ENCODE measurements around the gene BRCA2.
"Not testable (repeated sequence)": the region's sequence is repeated elsewhere in the genome, so short reads cannot be mapped to it uniquely, and the experiment has no call there.

The BRCA2 gene

DNA sequence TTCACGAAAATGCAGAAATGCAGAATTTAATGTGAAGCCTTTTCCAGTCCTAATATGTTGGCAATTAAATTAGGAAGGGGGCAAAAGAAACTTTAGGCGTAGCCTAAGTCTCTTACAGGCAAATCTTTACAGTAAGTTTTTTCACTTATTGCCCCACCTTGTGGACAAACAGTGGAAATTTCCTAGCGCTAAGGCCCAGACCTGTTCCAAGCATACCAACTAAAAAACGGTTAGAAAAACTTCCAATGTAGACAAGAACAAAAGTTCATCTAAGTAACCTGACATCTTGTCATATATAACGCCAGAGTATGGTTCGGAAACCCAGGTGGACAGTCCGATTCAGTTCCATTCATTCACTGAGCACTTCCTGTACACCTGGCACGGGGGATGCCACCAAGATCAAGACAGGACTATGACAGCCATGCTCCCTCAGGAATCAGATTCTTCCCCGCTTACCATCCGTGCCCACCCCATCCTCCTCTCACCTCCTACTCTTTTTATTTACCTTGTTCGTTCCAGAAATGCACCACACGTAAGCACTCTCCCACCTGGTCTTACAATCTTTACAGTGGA, 5.1 kb upstream of the BRCA2 start:
- peak; percentile 44 for DNase-seq (ENCODE audit: low spot score)

DNA sequence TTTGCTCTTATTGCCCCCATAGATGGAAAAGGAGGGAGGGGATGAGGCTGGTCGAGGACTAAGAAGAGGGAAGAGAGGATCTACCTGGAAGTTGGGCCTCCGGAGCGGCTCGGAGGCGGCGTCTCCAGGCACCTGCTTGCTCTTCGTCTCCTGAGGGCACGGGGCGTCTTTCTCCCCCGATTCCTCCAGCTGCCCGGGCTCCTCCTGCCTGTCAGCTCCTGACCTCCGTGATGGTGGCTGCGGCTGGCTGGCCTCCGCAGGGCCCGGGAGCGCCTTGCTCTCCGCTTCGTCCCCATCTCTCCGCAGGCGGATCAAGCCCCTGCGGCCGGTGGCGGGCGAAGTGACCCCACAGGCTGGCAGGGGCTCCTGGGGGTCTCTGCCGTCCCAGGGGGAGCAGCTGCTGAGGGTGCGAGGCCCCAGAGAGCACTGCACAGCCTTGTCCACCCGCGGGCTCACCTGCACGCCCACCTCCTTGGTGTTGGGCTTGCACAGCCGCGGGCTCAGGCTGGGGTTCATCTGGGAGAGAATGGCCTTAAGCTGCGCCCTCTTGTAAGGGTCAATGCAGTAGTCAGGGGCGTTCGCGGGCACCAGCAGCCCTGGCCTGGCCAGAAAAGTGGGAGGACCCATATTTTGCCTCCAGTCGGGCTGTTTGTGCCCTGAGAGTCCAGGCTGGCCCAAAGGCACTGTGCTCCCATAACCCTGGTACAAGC, 4.0 kb upstream of the BRCA2 start:
- no peak for DNase-seq (ENCODE audit: low spot score)

DNA sequence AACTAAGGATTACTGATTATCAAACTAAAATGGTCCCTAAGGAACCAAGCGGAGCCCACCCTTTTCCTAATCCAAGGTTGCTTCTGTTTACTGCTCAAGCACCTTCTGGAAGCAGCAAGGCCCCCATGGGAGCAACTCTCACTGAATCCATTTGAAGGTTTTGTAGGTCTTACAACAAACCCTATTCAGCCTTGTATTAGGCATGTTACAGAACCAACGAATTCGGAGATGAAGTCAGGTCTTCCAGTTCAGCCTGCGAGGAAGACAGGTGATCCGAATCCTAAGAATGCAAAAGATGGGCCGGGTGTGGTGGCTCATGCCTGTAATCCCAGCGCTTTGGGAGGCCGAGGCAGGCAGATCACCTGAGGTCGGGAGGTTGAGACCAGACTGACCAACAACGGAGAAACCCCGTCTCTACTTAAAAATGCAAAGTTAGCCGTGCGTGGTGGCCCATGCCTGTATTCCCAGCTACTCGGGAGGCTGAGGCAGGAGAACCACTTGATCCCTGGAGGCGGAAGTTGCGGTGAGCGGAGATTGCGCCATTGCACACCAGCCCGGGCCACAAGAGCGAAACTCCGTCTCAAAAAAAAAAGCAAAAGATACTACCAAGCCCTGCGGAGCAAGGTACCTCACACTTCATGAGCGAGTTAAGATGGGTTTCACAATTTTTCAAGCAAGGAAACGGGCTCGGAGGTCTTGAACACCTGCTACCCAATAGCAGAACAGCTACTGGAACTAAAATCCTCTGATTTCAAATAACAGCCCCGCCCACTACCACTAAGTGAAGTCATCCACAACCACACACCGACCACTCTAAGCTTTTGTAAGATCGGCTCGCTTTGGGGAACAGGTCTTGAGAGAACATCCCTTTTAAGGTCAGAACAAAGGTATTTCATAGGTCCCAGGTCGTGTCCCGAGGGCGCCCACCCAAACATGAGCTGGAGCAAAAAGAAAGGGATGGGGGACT, 754 bp upstream of the BRCA2 start:
- peak; percentile 46 for DNase-seq (ENCODE audit: low spot score)

DNA sequence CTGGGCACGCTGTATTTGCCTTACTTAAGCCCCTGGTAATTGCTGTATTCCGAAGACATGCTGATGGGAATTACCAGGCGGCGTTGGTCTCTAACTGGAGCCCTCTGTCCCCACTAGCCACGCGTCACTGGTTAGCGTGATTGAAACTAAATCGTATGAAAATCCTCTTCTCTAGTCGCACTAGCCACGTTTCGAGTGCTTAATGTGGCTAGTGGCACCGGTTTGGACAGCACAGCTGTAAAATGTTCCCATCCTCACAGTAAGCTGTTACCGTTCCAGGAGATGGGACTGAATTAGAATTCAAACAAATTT, 676 bp downstream of the BRCA2 start:
- no peak for DNase-seq (ENCODE audit: low spot score)

DNA sequence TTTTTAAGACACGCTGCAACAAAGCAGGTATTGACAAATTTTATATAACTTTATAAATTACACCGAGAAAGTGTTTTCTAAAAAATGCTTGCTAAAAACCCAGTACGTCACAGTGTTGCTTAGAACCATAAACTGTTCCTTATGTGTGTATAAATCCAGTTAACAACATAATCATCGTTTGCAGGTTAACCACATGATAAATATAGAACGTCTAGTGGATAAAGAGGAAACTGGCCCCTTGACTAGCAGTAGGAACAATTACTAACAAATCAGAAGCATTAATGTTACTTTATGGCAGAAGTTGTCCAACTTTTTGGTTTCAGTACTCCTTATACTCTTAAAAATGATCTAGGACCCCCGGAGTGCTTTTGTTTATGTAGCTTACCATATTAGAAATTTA, 1.2 kb downstream of the BRCA2 start:
- no peak for DNase-seq (ENCODE audit: low spot score)

DNA sequence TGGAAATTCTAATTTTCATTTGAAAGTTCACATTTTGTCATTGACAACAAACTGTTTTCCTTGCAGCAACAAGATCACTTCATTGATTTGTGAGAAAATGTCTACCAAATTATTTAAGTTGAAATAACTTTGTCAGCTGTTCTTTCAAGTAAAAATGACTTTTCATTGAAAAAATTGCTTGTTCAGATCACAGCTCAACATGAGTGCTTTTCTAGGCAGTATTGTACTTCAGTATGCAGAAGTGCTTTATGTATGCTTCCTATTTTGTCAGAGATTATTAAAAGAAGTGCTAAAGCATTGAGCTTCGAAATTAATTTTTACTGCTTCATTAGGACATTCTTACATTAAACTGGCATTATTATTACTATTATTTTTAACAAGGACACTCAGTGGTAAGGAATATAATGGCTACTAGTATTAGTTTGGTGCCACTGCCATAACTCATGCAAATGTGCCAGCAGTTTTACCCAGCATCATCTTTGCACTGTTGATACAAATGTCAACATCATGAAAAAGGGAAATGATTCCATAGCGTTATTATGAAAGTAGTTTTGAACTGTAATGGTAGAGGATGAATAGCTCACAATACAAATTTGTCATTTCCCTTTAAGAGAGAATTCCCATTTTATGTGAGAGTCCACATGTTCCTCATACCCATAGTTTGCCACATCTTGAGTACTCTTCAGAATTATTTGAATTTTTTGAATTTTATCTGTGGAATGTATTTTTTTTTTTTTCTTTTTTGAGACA, 2.6 kb downstream of the BRCA2 start:
- DNase-seq (ENCODE audit: low spot score): no peak

DNA sequence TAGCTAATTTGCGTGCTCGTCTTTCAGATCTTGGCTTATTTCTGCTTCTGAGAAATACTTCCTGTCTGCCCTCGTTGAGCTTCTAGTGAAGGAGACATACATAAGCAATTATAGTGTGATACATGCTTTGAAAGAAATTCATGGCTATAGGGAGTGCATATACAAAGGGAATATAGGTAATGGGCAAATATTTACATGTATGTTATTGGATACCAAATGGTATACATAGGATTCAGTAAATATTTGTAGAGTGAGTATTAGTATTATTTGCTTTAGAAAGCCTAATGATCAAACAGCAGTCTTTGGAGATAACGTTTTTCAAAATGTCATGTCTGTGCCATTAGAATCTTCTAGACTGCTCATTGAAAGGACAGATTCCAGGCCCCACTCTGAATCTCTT, 5.2 kb downstream of the BRCA2 start:
- DNase-seq (ENCODE audit: low spot score): no peak

DNA sequence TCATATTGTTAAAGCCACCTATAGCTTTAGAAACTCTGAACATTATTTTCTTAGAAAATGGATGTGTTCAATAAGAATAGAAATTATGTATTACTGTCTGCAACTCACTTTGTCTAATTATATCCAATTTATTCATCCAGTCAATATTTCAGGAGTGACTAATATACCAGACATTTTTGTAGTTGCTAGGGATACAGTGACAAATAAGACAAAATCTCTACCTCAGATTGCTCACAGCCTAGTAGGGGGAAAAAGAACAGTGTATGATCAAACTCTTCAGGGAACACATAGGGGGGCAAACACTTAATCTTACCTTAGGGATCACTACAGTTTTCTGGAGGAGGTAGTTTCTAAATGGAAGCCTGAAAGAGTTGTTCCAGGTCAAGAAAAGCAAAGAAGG, 8.6 kb downstream of the BRCA2 start:
- no peak for DNase-seq (ENCODE audit: low spot score)

DNA sequence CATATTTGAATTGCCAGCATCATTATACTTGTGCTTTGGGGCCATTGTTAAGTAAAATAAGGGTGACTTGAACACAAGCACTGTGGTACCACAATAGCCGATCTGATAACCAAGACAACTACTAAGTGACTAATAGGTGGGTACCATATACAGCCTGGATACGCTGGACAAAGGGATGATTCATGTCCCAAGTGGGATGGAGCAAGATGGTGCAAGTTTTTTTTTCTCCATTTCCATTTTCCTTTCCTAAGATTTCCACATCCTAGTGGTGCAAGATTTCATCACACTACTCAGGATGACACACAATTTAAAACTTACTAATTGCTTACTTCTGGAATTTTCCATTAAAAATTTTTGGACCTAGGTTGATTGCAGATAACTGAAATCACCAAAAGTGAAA, 15.1 kb downstream of the BRCA2 start:
- DNase-seq (ENCODE audit: low spot score): no peak

DNA sequence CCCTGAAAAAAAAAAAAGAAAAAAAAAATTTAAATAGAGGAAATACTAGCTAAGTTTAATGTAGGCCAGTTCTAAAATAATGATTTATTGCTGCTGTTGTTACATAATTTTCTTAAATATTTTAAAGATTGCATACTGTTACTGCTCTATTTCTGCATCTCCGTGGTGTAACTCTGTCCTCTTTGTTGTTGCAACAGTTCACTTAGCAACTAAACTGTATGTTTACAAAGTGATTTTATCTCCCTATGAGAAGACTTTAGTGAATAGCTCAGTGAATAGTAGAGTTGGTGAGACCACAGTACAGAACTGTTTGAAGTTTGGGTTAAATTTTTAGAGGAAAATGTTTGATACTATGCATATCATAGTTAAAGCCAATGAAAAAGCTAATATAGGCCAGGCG, 19.4 kb downstream of the BRCA2 start:
- DNase-seq (ENCODE audit: low spot score): no peak

DNA sequence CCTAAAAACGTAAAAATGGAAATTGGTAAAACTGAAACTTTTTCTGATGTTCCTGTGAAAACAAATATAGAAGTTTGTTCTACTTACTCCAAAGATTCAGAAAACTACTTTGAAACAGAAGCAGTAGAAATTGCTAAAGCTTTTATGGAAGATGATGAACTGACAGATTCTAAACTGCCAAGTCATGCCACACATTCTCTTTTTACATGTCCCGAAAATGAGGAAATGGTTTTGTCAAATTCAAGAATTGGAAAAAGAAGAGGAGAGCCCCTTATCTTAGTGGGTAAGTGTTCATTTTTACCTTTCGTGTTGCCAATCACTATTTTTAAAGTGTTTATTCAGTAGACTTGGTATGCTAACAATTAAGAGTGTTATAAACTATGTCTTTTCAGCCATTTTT, 25.6 kb downstream of the BRCA2 start:
- no peak for DNase-seq (ENCODE audit: low spot score)

DNA sequence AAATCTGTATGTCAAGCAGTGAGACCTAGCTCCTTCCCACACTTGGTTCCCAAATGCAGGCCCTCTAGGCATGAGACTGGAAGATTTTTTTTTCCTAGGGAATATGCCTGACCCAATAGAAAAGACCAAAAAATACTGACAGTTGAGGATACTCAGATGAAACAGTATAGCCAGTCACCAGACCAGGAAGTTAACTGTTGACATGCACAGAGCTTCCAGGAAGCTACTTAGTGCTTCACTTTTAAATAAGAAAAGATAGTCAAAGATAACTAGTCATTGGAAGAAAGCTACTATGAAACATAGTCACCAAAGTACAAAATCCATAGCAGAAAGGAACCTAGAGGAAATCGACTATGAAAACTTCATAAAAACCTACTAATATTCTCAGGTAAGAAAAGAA, 32.3 kb downstream of the BRCA2 start:
- no peak for DNase-seq (ENCODE audit: low spot score)

DNA sequence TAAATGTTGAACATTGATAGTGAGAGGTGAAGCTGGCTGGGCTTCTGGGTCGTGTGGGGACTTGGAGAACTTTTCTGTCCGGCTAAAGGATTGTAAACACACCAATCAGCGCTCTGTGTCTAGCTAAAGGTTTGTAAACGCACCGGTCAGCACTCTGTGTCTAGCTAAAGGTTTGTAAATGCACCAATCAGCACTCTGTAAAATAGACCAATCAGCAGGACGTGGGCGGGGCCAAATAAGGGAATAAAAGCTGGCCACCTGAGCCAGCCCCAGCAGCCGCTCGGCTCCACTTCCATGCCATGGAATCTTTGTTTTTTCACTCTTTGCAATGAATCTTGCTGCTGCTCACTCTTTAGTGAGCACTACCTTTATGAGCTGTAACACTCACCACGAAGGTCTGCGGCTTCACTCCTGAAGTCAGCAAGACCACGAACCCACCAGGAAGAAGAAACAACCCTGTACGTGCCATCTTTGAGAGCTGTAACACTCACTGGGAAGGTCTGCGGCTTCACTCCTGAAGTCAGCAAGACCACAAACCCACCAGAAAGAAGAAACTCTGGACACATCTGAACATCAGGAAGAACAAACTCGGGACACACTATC, 35.6 kb downstream of the BRCA2 start:
- not testable (repeated sequence) for DNase-seq (ENCODE audit: low spot score)

DNA sequence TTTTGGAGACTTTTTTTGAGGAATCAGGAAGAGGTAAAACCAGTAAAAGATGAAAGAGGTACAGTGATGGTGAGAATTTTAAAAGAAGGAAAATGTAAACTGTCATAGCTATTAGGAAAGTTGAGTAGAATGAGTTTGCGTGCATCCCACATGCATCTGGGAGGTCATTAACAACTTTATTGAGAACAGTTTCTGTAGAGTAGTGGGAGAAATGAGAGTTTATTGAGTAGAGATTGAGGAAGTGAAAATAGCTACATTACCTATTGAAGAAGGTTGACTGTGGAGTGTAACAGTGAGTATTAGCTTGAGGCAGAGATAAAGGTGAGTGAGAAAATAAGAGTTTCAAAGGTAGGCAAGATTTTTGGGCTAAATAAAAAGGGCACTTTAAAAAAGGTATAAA, 38.7 kb downstream of the BRCA2 start:
- DNase-seq (ENCODE audit: low spot score): no peak

DNA sequence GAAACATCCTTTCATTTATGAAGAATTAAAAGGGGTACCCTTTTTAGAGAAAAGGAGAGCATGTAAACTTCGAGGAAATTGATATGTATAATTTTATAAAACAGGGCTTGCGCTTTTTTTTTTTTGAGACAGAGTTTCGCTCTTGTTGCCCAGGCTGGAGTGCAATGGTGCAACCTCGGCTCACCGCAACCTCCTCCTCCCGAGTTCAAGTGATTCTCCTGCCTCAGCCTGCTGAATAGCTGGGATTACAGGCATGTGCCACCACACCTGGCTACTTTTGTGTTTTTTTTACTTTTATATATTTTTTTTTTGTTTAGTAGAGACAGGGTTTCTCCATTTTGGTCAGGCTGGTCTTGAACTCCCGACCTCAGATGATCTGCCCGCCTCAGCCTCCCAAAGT, 40.6 kb downstream of the BRCA2 start:
- not testable (repeated sequence) for DNase-seq (ENCODE audit: low spot score)

DNA sequence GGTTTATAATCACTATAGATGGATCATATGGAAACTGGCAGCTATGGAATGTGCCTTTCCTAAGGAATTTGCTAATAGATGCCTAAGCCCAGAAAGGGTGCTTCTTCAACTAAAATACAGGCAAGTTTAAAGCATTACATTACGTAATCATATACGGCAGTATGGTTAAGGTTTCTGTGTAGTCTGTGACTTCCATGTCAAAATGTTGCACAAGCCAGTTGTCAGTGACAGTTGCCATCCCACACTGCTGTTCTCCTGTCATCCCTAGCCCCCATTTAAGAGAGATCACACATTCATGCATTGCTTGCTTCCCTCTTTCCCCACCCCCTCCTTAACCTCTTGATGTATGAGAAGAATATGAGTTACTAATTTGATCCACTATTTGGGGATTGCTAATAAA, 47.3 kb downstream of the BRCA2 start:
- no peak for DNase-seq (ENCODE audit: low spot score)

DNA sequence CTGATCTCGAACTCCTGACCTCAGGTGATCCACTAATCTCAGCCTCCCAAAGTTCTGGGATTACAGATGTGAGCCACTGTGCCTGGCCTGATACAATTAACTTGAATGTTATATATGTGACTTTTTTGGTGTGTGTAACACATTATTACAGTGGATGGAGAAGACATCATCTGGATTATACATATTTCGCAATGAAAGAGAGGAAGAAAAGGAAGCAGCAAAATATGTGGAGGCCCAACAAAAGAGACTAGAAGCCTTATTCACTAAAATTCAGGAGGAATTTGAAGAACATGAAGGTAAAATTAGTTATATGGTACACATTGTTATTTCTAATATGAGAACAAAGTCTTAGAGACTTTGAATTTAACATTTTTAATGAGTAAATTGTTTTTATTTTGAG, 55.5 kb downstream of the BRCA2 start:
- no peak for DNase-seq (ENCODE audit: low spot score)

DNA sequence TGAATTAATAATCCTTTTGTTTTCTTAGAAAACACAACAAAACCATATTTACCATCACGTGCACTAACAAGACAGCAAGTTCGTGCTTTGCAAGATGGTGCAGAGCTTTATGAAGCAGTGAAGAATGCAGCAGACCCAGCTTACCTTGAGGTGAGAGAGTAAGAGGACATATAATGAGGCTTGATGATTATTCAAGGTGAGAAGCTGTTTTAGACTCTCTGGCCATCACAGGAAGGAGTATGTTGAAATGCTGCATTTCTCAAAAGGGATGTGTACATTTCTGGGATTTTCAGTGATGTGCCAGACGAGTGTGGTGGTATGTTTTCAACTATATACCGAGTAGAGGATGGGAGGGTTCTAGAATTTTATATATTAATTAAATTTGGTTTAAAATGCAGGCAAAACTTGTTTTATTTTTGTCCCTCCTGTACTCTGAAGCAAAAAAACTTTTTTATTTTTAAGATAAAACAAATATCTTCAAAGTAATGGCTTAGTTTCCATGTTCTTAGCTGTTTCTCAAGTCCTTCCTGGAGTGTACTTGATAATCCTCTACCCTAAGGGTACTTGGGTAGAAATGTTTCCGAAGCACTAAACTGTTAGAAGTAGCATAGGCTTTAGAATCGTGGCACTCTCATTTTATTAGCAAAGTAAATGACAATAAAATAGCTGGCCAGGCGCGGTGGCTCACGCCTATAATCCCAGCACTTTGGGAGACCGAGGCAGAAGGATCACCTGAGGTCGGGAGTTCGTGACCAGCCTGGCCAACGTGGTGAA, 61.5 kb downstream of the BRCA2 start:
- no peak for DNase-seq (ENCODE audit: low spot score)

DNA sequence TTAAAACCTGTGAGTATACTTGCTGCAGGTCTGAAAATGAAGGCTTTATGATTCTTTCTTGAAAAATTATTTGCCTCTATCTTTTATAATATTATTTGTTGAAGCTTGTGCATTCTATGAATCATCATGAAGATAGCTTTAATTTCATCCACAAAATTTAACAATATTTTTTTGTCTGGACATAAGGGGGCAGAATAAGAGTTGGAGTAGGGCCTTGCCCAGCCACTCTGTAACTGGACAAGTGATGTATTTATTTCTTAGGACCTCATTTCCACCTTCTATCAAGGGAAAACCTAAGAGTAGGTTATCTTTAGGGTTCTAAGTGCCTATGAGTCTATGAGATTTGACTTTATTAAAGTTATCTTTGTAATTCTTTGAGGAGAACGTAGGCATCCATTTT, 62.7 kb downstream of the BRCA2 start:
- DNase-seq (ENCODE audit: low spot score): no peak

DNA sequence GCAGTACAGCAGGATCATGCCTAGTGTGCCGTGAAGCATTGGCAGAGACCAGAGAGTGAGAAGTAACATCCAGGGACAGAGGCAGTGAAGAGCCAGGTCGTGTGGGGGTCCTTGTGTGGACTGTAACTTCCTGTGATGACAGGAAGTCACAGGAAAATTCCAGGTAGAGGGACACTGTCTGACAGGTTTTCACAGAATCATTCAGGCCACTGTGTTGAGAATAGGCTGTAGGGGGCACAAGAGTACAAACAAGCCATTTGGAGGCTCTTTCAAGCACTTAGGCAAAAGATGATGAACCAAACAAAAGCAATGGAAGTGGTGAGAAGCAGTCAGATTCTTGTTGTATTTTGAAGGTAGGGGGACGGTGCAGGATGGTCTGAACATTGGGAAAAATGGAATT, 66.2 kb downstream of the BRCA2 start:
- peak; percentile 2 for DNase-seq (ENCODE audit: low spot score)
